WTC11 (cell line): ENCODE results near the gene NXT1.

Experiments
- FOXJ3 ChIP-seq: sonication (generic); formaldehyde crosslinking; IDR thresholded peaks from 2 replicates; pipeline ENCODE4 v1.9.0; 2021; ENCODE audit warnings: missing genetic modification reagents, mild to moderate bottlenecking, borderline replicate concordance
- IRF2 ChIP-seq: sonication (generic); formaldehyde crosslinking; IDR thresholded peaks from 2 replicates; pipeline ENCODE4 v1.8.0; 2022; ENCODE audit warnings: low read depth, missing genetic modification reagents, borderline replicate concordance
- KAT7 ChIP-seq: sonication (generic); formaldehyde crosslinking; IDR thresholded peaks from 2 replicates; pipeline ENCODE4 v1.8.1; 2023; ENCODE audit warnings: missing genetic modification reagents, mild to moderate bottlenecking, borderline replicate concordance
- NFE2L1 ChIP-seq: sonication (generic); formaldehyde crosslinking; IDR thresholded peaks from 2 replicates; pipeline ENCODE4 v1.8.1; 2023; ENCODE audit warnings: missing genetic modification reagents
- ZNF138 ChIP-seq: sonication (generic); formaldehyde crosslinking; conservative IDR thresholded peaks from 2 replicates; pipeline ENCODE4 v1.8.1; 2022; ENCODE audit warnings: mild to moderate bottlenecking, moderate library complexity, missing genetic modification reagents
- ZNF423 ChIP-seq: fragments of 250-450 bp; sonication (Bioruptor Pico); IDR thresholded peaks from 2 replicates; pipeline ENCODE4 v2.1.2; 2022; ENCODE audit warnings: mild to moderate bottlenecking, moderate library complexity
- TF ChIP-seq, protein P1 (sequence below): fragments of 200-600 bp; IDR thresholded peaks from 2 replicates; pipeline ENCODE4 v1.8.0; 2022; ENCODE audit warnings: antibody characterized with exemption
- TF ChIP-seq, protein P2 (sequence below): sonication (generic); formaldehyde crosslinking; IDR thresholded peaks from 2 replicates; pipeline ENCODE4 v1.8.1; 2023; ENCODE audit warnings: mild to moderate bottlenecking, missing genetic modification reagents
- TF ChIP-seq, protein P3 (sequence below): sonication (generic); formaldehyde crosslinking; IDR thresholded peaks from 2 replicates; pipeline ENCODE4 v1.8.1; 2022; ENCODE audit warnings: low read depth, missing genetic modification reagents, borderline replicate concordance

DNA sequence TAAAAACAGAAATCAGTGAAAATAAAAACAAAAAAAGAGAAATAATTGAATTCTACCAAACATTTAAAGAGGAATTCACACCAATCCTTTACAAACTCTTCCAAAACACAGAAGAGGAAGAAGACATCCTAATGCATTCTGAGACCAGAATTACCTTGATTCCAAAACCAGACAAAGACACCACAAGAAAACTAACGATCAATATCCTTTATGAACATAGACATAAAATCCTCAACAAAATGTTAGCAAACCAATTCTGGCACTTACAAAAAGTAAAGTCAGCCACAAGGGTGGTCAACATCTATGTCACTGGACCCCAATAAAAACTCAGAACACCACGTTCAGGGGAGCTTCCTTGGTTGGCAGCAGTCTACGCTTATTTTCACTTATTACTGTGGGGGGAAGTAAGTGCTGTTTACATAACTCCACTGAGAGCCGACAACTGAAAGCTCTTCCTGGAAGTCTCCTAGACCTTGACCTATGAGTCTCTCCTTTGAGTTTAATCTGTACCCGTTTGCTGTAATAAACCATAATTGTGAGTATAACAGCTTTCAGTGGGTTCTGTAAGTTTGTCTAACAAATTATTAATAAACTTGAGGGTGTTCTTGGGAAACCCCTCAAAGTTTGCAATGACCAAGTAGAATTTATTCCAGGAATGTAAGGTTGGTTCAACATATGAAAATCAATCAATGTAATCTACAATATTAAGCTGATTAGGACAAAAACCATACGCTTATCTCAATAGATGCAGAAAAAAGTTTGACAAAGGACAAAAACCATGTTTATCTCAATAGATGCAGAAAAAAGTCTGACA lies 35.9 kb downstream of the NXT1 start:
- TF ChIP-seq, protein P1, sequence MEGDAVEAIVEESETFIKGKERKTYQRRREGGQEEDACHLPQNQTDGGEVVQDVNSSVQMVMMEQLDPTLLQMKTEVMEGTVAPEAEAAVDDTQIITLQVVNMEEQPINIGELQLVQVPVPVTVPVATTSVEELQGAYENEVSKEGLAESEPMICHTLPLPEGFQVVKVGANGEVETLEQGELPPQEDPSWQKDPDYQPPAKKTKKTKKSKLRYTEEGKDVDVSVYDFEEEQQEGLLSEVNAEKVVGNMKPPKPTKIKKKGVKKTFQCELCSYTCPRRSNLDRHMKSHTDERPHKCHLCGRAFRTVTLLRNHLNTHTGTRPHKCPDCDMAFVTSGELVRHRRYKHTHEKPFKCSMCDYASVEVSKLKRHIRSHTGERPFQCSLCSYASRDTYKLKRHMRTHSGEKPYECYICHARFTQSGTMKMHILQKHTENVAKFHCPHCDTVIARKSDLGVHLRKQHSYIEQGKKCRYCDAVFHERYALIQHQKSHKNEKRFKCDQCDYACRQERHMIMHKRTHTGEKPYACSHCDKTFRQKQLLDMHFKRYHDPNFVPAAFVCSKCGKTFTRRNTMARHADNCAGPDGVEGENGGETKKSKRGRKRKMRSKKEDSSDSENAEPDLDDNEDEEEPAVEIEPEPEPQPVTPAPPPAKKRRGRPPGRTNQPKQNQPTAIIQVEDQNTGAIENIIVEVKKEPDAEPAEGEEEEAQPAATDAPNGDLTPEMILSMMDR = no peak
- TF ChIP-seq ZNF138 (CRISPR knock-in tag) (no peak), FOXJ3 (CRISPR knock-in tag) (no peak), IRF2 (no peak), NFE2L1 (no peak), KAT7 (CRISPR knock-in tag) (no peak), ZNF423 (CRISPR knock-in tag) (no peak)
- TF ChIP-seq, protein P2, sequence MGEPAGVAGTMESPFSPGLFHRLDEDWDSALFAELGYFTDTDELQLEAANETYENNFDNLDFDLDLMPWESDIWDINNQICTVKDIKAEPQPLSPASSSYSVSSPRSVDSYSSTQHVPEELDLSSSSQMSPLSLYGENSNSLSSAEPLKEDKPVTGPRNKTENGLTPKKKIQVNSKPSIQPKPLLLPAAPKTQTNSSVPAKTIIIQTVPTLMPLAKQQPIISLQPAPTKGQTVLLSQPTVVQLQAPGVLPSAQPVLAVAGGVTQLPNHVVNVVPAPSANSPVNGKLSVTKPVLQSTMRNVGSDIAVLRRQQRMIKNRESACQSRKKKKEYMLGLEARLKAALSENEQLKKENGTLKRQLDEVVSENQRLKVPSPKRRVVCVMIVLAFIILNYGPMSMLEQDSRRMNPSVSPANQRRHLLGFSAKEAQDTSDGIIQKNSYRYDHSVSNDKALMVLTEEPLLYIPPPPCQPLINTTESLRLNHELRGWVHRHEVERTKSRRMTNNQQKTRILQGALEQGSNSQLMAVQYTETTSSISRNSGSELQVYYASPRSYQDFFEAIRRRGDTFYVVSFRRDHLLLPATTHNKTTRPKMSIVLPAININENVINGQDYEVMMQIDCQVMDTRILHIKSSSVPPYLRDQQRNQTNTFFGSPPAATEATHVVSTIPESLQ = no peak
- TF ChIP-seq, protein P3, sequence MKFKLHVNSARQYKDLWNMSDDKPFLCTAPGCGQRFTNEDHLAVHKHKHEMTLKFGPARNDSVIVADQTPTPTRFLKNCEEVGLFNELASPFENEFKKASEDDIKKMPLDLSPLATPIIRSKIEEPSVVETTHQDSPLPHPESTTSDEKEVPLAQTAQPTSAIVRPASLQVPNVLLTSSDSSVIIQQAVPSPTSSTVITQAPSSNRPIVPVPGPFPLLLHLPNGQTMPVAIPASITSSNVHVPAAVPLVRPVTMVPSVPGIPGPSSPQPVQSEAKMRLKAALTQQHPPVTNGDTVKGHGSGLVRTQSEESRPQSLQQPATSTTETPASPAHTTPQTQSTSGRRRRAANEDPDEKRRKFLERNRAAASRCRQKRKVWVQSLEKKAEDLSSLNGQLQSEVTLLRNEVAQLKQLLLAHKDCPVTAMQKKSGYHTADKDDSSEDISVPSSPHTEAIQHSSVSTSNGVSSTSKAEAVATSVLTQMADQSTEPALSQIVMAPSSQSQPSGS (CRISPR knock-in tag) = no peak
